ENCODE measurements around the gene SERPIND1.
"Not testable (repeated sequence)": the region's sequence is repeated elsewhere in the genome, so short reads cannot be mapped to it uniquely, and the experiment has no call there.

The SERPIND1 gene

GRCh38 chr22:20825624-20826023, 51.7 kb downstream of the SERPIND1 start:
- DNase-seq (ENCODE audit: extremely low read depth, insufficient read length), result no peak
- Histone ChIP-seq H3K4me3 (replicated peaks; ENCODE audit: low read depth, low read length) (no peak overlapping the region), H3K36me3 (ENCODE audit: control insufficient read depth, insufficient read depth, low read length) (no peaks in the 10 kb centered on the region; the same call in 1 of the 2 replicates), H3K27me3 (replicated peaks; ENCODE audit: control insufficient read depth, insufficient read depth, low read length) (no peaks in the 10 kb centered on the region)
- TF ChIP-seq CTCF (IDR thresholded peaks at IDR 0.05; ENCODE audit: insufficient read depth, low read length, poor library complexity, severe bottlenecking), result no peak

- not testable (repeated sequence) for DNase-seq (ENCODE audit: extremely low read depth, insufficient read length); H3K4me3 ChIP-seq (replicated peaks; ENCODE audit: low read depth, low read length); H3K27me3 ChIP-seq (replicated peaks; ENCODE audit: control insufficient read depth, insufficient read depth, low read length); H3K36me3 ChIP-seq (ENCODE audit: control insufficient read depth, insufficient read depth, low read length)
Measured at GRCh38 chr22:20826373-20827152, 52.6 kb downstream of the SERPIND1 start.

DNA sequence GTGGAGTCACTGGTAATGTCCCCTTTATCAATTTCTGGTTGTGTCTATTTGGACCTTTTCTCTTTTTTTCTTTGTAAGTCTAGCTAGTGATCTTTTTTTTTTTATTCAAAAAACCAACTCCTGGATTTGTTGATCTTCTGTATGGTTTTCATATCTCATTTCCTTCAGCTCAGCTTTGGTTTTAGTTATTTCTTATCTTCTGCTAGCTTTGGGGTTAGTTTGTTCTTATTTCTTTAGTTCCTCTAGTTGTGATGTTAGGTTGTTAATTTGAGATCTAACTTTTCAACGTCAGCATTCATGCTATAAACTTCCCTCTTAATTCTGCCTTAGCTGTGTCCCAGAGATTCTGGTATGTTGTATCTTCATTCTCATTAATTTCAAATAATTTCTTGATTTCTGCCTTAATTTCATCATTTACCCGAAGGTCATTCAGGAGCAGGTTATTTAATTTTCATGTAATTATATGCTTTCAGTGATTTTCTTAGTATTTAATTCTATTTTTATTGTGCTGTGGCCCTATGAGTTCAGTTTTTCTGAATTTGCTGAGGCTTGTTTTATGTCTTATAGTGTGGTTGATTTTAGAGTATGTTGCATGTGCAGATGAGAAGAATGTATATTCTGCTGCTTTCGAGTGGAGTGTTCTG, 55.7 kb downstream of the SERPIND1 start:
- Histone ChIP-seq H3K36me3 (ENCODE audit: control insufficient read depth, insufficient read depth, low read length) (peaks cover 5% of the 10 kb centered on the region), H3K4me3 (replicated peaks; ENCODE audit: low read depth, low read length) (no peak overlapping the region), H3K27me3 (replicated peaks; ENCODE audit: control insufficient read depth, insufficient read depth, low read length) (no peaks in the 10 kb centered on the region)
- no peak for DNase-seq (ENCODE audit: extremely low read depth, insufficient read length)
- TF ChIP-seq CTCF (IDR thresholded peaks at IDR 0.05; ENCODE audit: insufficient read depth, low read length, poor library complexity, severe bottlenecking), result no peak

DNA sequence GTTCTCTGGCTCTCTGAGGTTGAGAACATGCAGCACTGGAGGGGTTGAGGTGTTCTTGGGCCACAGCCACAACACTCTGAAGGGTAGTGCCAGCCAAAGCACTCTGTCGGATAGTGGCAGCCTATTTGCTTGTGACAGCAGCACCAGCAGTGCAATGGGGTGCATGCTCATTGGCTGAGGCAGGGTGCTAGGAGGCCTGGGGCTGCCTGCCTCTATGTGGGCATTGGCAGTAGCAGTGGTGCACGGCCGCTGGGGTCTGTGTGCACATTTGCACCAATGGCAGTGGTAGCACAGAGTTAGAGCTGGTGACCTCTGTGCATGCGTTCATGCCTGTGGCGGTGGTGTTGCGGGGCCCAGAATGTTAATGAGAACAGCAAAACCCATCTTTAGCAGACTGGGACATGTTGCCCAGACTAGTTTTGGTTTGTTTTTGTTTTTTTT, 59.3 kb downstream of the SERPIND1 start:
- Histone ChIP-seq H3K27me3 (replicated peaks; ENCODE audit: control insufficient read depth, insufficient read depth, low read length) (no peaks in the 10 kb centered on the region), H3K4me3 (replicated peaks; ENCODE audit: low read depth, low read length) (no peak overlapping the region), H3K36me3 (ENCODE audit: control insufficient read depth, insufficient read depth, low read length) (peaks cover 5% of the 10 kb centered on the region)
- no peak for DNase-seq (ENCODE audit: extremely low read depth, insufficient read length)
- TF ChIP-seq CTCF (IDR thresholded peaks at IDR 0.05; ENCODE audit: insufficient read depth, low read length, poor library complexity, severe bottlenecking), result no peak

DNA sequence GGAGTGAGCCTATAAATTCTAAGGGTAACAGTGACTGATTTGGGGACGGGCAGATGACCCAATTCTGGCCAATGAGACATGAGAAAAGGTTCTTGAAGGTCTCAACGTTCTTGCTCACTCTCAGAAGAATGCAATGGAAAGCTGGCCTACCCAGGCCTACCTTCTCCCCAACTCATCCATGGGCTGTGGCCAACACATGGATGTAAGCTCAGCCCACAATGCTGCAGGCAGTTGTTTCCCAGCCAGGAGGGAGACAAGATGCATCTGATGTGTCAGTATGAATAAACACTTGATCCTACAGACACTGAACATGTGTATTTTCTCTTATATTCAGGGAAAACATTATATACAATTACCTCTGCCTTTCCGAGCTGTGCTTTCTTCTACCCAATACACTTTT, 60.3 kb downstream of the SERPIND1 start:
- no peak for DNase-seq (ENCODE audit: extremely low read depth, insufficient read length)
- no peak for TF ChIP-seq CTCF (IDR thresholded peaks at IDR 0.05; ENCODE audit: insufficient read depth, low read length, poor library complexity, severe bottlenecking)
- Histone ChIP-seq H3K4me3 (replicated peaks; ENCODE audit: low read depth, low read length) (no peak overlapping the region), H3K27me3 (replicated peaks; ENCODE audit: control insufficient read depth, insufficient read depth, low read length) (no peaks in the 10 kb centered on the region), H3K36me3 (ENCODE audit: control insufficient read depth, insufficient read depth, low read length) (peaks cover 5% of the 10 kb centered on the region)

GRCh38 chr22:20834725-20835124, 60.8 kb downstream of the SERPIND1 start:
- no peak overlapping the region for H3K4me3 ChIP-seq (replicated peaks; ENCODE audit: low read depth, low read length)
- no peak for DNase-seq (ENCODE audit: extremely low read depth, insufficient read length)
- H3K36me3 ChIP-seq (ENCODE audit: control insufficient read depth, insufficient read depth, low read length), result peaks cover 5% of the 10 kb centered on the region
- no peaks in the 10 kb centered on the region for H3K27me3 ChIP-seq (replicated peaks; ENCODE audit: control insufficient read depth, insufficient read depth, low read length)
- no peak for TF ChIP-seq CTCF (IDR thresholded peaks at IDR 0.05; ENCODE audit: insufficient read depth, low read length, poor library complexity, severe bottlenecking)

Measured in GM06990 (cell line).